ENCODE data around the gene RNF157. TPM values are rescaled to one million over a fixed set of nuclear protein-coding genes. Genes with fewer than 3 reads are reported as not detected.
A peak's percentile ranks its signal among the peaks of the same experiment; 100 is the strongest.

The RNF157 gene
- total and polyA plus RNA-seq, 12 donors: 2.3 to 6.1 (median 4.5) TPM

GRCh38 chr17:76279742-76280287 is 39.5 kb upstream of the RNF157 start:
- Histone ChIP-seq H3K9me3 (replicated peaks in 1 of 3) (no peaks in the 10 kb centered on the region), H3K4me3 (no peak overlapping the region), H3K27ac (no peak overlapping the region), H3K36me3 (replicated peaks in 1 of 2) (no peaks in the 10 kb centered on the region), H3K4me1 (replicated peaks in 1 of 2) (peaks cover 0 to 5% of the 10 kb centered on the region in 2 donors), H3K27me3 (no peaks in the 10 kb centered on the region)
- no peak for DNase-seq
- WGBS, 4 donors: 73 to 82% (median 79%) methylated on average over 8 to 15 of the region's 15 CpGs
- no peak for TF ChIP-seq POLR2A (IDR thresholded peaks at IDR 0.05)
- no peak for TF ChIP-seq CTCF (IDR thresholded peaks at IDR 0.05)
- intact Hi-C loops (cut with DNase I): loop anchor here (2.0 kb wide), 2 partner anchors 157 to 159 kb away; no protein-coding TSS in a partner anchor

- intact Hi-C loops (cut with DNase I): loop anchor here (2.0 kb wide), 2 partner anchors 156 to 158 kb away; no protein-coding TSS in a partner anchor
- TF ChIP-seq CTCF (IDR thresholded peaks at IDR 0.05) (peak; percentile 89 to 99 (median 94)), POLR2A (IDR thresholded peaks at IDR 0.05) (no peak)
- Histone ChIP-seq H3K4me1 (replicated peaks in 1 of 2) (peaks cover 0 to 5% of the 10 kb centered on the region in 2 donors), H3K36me3 (replicated peaks in 1 of 2) (no peaks in the 10 kb centered on the region), H3K27ac (no peak overlapping the region), H3K9me3 (replicated peaks in 1 of 3) (no peaks in the 10 kb centered on the region), H3K4me3 (no peak overlapping the region), H3K27me3 (no peaks in the 10 kb centered on the region)
- 56 to 70% (median 60%) methylated on average over 20 to 28 of the region's 28 CpGs for WGBS, 4 donors
- peak; percentile 84 to 95 (median 90) for DNase-seq
Observed at GRCh38 chr17:76278952-76279741, 38.9 kb upstream of the RNF157 start.

- no peak for TF ChIP-seq POLR2A (IDR thresholded peaks at IDR 0.05)
- TF ChIP-seq CTCF (IDR thresholded peaks at IDR 0.05): no peak
- H3K4me3 ChIP-seq: no peak overlapping the region
- H3K27me3 ChIP-seq: no peaks in the 10 kb centered on the region
- 87 to 90% (median 89%) methylated on average over 7 to 19 of the region's 19 CpGs for whole genome bisulfite sequencing, 4 donors
- H3K4me1 ChIP-seq (replicated peaks in 1 of 2): peaks cover 0 to 5% of the 10 kb centered on the region in 2 donors
- no peaks in the 10 kb centered on the region for H3K36me3 ChIP-seq (replicated peaks in 1 of 2)
- intact Hi-C loops (cut with DNase I): loop anchor here (2.0 kb wide), 2 partner anchors 156 to 158 kb away; no protein-coding TSS in a partner anchor
- H3K9me3 ChIP-seq (replicated peaks in 1 of 3): no peaks in the 10 kb centered on the region
- H3K27ac ChIP-seq: no peak overlapping the region
- no peak for DNase-seq
Observed at GRCh38 chr17:76278268-76278908, 38.1 kb upstream of the RNF157 start.

Measured in adrenal gland (tissue), 12 donors.